Measurements from ENCODE around the gene MVK. TPM values are rescaled to one million over a fixed set of nuclear protein-coding genes. Genes with fewer than 3 reads are reported as not detected.
A peak's percentile ranks its signal among the peaks of the same experiment; 100 is the strongest.

MVK gene
- total RNA-seq, 2 donors from 2014 or later = 8.6 to 12.2 TPM

DNA sequence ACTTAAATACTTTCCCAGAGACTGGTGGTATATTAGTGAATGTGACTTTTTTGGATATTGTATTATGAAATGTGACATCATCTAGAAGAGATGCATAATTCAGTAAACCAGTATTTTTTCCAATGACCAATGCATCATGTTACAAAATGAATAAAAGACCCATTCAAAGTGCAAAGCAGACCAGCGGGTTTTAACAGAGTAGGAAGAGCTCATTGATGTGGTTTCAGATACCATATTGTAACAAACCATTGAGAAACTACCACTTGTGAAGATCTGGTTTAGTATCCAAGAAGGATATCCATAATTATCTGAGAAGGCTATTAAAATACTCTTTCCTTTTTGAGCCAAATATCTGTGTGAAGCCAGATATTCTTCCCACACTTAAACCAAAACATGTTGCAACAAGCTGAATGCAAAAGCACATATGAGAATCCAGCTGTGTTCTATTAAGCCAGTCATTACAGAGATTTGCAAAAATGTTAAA, 47.7 kb downstream of the MVK start:
- Histone ChIP-seq H3K27me3 (no peaks in the 10 kb centered on the region), H3K27ac (no peak overlapping the region), H3K36me3 (replicated peaks in 1 of 2; ENCODE audit: insufficient read depth in 1 of 2, low read depth in 2 of 2) (no peaks in the 10 kb centered on the region), H3K9me3 (no peaks in the 10 kb centered on the region), H3K4me1 (peaks cover 8% of the 10 kb centered on the region), H3K4me3 (no peak overlapping the region)
- DNase-seq (no peak), ATAC-seq (no peak)
- TF ChIP-seq, protein P1, sequence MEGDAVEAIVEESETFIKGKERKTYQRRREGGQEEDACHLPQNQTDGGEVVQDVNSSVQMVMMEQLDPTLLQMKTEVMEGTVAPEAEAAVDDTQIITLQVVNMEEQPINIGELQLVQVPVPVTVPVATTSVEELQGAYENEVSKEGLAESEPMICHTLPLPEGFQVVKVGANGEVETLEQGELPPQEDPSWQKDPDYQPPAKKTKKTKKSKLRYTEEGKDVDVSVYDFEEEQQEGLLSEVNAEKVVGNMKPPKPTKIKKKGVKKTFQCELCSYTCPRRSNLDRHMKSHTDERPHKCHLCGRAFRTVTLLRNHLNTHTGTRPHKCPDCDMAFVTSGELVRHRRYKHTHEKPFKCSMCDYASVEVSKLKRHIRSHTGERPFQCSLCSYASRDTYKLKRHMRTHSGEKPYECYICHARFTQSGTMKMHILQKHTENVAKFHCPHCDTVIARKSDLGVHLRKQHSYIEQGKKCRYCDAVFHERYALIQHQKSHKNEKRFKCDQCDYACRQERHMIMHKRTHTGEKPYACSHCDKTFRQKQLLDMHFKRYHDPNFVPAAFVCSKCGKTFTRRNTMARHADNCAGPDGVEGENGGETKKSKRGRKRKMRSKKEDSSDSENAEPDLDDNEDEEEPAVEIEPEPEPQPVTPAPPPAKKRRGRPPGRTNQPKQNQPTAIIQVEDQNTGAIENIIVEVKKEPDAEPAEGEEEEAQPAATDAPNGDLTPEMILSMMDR (IDR thresholded peaks at IDR 0.05) = no peak
- no peak for TF ChIP-seq POLR2A (IDR thresholded peaks at IDR 0.05)
- 59 to 85% methylated on average over 1 of the region's 1 CpG for WGBS, 2 donors
- intact Hi-C loops (cut with DNase I) = no loop called here

DNA sequence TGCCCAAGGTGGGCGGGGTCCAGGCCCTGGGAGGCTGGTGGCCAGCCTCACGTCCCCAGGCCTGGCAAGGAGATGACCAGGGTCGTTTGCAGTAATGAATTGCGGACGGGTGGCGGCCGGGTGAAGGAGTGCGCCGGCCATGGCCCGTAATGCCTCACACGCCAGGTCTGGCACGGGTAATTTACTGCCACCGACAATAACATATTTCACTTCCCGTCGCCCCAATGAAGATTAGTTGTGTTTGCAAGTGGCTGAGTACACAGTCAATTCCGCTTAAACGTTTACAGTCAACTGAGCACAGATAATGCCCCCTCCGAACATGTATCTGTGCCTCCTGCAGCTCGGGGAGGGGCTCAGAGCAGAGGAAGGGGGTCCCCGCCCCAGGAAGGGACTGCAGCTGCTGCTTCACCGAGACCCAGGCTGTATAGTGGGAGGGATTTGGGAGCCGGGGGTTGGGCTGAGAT, 48.3 kb downstream of the MVK start:
- Histone ChIP-seq H3K27ac (no peak overlapping the region), H3K27me3 (no peaks in the 10 kb centered on the region), H3K4me3 (no peak overlapping the region), H3K9me3 (no peaks in the 10 kb centered on the region), H3K4me1 (peaks cover 8% of the 10 kb centered on the region), H3K36me3 (replicated peaks in 1 of 2; ENCODE audit: insufficient read depth in 1 of 2, low read depth in 2 of 2) (no peaks in the 10 kb centered on the region)
- DNase-seq (peak in 2 of 4 donors; percentile 27 to 41), ATAC-seq (peak; percentile 43)
- no peak for TF ChIP-seq POLR2A (IDR thresholded peaks at IDR 0.05)
- TF ChIP-seq, protein P1 (IDR thresholded peaks at IDR 0.05) = no peak
- intact Hi-C loops (cut with DNase I) = no loop called here
- whole genome bisulfite sequencing, 2 donors = 24 to 25% methylated on average over 21 to 22 of the region's 22 CpGs

DNA sequence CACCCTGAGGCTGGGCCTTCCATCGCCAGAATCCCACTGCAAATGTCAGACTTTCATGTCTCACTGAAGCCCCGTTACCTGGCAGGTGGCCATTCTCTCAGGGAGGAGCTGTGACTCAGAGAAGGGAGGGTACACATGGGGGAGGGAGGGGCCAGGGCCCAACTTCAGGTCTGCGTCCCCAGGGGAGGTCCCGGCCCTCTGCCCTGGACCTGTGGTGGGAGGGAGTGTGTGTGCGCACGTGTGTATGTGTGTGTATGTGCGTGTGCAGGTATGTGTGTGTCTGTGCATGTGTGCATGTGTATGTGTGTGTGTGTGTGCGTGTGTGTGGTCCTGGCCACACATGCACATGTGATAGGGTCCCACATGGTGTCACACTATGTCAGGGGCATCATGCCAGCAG, 50.9 kb downstream of the MVK start:
- no peaks in the 10 kb centered on the region for H3K36me3 ChIP-seq (replicated peaks in 1 of 2; ENCODE audit: insufficient read depth in 1 of 2, low read depth in 2 of 2)
- WGBS, 2 donors = 87 to 90% methylated on average over 6 to 7 of the region's 8 CpGs
- no peaks in the 10 kb centered on the region for H3K9me3 ChIP-seq
- intact Hi-C loops (cut with DNase I) = no loop called here
- H3K4me3 ChIP-seq = no peak overlapping the region
- no peak overlapping the region for H3K27ac ChIP-seq
- TF ChIP-seq POLR2A (IDR thresholded peaks at IDR 0.05) = no peak
- ATAC-seq = no peak
- no peak for DNase-seq
- peaks cover 8% of the 10 kb centered on the region for H3K4me1 ChIP-seq
- no peaks in the 10 kb centered on the region for H3K27me3 ChIP-seq

DNA sequence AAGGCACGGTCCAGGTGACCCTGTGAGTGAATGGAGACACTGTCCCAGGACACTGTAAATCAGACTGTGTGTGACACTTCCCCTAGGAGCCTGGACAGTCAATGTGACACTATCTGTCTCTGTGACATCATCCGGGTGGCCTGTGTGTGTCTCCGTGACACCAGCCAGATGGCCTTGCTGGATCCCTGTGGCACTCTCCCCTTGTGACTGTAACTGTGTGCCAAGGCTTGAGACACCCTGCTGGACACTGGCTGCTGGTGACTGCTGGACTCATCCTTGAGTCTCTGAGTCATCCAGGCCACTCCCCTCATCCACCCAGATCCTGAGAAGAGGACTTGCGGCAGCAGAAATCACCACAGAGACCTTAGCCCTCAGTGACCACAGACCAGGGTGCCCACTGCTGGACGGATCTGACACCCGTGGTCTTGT, 51.6 kb downstream of the MVK start:
- Histone ChIP-seq H3K27ac (no peak overlapping the region), H3K9me3 (no peaks in the 10 kb centered on the region), H3K4me3 (no peak overlapping the region), H3K36me3 (replicated peaks in 1 of 2; ENCODE audit: insufficient read depth in 1 of 2, low read depth in 2 of 2) (no peaks in the 10 kb centered on the region), H3K4me1 (peaks cover 8% of the 10 kb centered on the region), H3K27me3 (no peaks in the 10 kb centered on the region)
- peak in 1 of 4 donors; percentile 12 for DNase-seq
- intact Hi-C loops (cut with DNase I) = no loop called here
- peak; percentile 24 for ATAC-seq
- TF ChIP-seq, protein P1 (IDR thresholded peaks at IDR 0.05) = no peak
- no peak for TF ChIP-seq POLR2A (IDR thresholded peaks at IDR 0.05)
- WGBS, 2 donors = 54 to 69% methylated on average over 4 to 6 of the region's 6 CpGs

DNA sequence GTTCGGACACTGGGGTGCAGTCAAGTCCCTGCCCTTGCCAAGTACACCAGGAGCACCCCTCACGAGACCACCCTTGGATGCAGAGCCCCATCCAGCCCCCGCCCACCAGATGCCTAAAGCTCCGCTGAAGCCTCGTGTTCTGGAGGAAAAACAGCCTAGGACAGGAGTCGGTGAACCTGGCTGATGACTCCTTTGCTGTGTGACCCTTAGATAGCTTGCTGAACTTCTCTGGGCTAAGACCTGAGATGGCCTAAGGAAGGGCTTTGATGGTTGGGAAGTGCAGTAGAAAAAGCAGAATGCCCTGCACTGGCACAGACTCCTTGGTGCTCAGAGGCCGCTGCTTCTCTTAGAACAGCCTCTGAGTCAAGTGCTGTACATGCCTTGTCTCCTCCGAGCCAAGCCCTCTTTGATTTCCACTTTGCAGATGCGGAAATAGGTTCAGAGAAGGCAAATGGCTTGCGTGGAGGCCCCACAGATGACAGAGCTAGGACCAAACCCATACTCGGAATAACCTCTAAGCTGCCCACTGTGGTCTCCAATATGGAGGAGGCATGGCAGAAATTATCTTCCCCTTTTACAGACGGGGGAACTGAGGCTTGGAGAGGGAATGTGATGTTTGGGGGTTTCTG, 52.3 kb downstream of the MVK start:
- Histone ChIP-seq H3K27ac (no peak overlapping the region), H3K27me3 (peaks cover 0 to 3% of the 10 kb centered on the region in 2 donors), H3K4me1 (peaks cover 8% of the 10 kb centered on the region), H3K36me3 (replicated peaks in 1 of 2; ENCODE audit: insufficient read depth in 1 of 2, low read depth in 2 of 2) (no peaks in the 10 kb centered on the region), H3K4me3 (no peak overlapping the region), H3K9me3 (no peaks in the 10 kb centered on the region)
- ATAC-seq (no peak), DNase-seq (no peak)
- 46 to 71% methylated on average over 6 to 12 of the region's 12 CpGs for WGBS, 2 donors
- intact Hi-C loops (cut with DNase I) = no loop called here
- TF ChIP-seq, protein P1 (IDR thresholded peaks at IDR 0.05) = no peak
- TF ChIP-seq POLR2A (IDR thresholded peaks at IDR 0.05) = no peak

All from body of pancreas (tissue), 4 donors.